HG03432 (cell line): ENCODE data around the gene TCEANC.
A peak's percentile ranks its signal among the peaks of the same experiment; 100 is the strongest.
"Not testable (repeated sequence)": the region's sequence is repeated elsewhere in the genome, so short reads cannot be mapped to it uniquely, and the experiment has no call there.

Experiments
- ATAC-seq: cut with Tn5 transposase; IDR thresholded peaks from one replicate; pipeline ENCODE4 v1.9.1; 2021; ENCODE audit warnings: mild to moderate bottlenecking, moderate library complexity; ENCODE audit not compliant: unreplicated experiment

Gene TCEANC

DNA sequence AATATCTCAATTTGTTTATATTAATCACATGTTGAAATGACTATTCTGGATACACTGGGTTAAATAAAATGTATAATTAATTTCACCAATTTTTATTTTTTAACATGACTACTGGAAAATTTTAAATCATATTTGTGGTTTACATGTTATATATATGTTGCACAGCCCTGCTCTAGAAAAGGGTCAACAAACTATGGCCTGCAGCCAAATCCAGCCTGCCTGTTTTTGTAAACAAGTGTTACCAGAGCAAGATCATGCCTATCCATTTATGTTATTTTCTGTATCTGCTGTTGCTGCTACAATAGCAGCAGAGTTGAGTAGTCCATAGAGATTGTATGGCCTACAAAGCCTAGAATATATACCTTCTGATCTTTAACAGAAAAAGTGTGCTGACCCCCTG is 1.2 kb downstream of the TCEANC start:
- ATAC-seq, result no peak

DNA sequence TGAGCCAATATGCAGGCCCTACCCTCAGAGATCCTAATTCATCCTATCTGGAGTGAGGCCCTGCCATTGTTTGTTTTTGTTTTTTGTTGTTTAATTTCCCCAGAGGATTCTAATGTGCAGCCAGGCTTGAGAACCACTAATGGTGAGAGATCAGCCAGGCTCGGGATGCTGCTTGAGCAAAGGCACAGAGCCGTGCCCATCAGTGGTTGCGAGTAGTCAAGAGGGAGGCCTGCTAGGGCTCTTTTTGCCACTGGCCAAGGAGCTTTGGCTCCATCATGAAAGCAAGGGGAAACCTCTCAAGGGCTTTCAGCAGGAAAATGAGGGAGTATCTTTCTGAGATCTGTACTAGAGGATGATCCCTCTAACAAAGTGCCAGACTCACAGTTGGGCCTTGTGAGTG is 2.7 kb downstream of the TCEANC start:
- ATAC-seq, result no peak

DNA sequence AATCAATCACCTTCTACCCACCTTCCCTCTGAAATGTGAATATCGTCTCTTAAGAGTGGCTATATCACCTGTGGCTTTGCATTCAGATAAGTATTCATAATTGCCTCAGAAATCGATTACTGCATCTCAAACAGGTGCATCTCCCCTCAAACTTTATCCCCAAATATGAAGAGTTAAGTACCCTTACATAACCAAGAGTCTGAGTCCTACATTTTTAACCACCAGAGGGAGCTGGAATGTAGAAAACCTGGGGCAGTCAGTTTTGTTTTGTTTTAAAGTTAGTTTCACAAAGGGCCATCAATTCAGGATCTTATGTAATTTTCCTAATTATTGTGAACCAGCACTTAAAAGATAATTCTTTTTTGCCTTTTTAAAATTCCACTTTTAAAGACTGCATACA is 5.7 kb downstream of the TCEANC start:
- no peak for ATAC-seq

DNA sequence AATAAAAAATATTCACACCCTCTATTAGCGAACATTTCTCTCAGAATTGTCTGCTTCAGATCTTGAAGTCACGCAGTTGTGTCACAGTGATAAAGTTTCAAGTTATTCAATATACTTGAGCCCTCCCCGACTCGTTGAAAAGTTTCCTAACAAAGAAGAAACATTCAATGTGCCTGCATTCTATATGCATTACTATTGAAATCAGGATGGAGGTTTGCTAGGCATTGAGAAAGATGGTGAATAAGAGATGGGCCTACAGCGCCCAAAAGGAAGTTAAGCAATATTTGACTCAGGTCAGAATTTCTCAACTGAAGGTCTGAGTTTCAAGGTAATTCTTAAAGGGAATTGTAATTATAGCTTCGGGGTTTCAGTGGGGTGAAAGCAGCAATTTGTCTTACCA is 6.1 kb downstream of the TCEANC start:
- no peak for ATAC-seq

DNA sequence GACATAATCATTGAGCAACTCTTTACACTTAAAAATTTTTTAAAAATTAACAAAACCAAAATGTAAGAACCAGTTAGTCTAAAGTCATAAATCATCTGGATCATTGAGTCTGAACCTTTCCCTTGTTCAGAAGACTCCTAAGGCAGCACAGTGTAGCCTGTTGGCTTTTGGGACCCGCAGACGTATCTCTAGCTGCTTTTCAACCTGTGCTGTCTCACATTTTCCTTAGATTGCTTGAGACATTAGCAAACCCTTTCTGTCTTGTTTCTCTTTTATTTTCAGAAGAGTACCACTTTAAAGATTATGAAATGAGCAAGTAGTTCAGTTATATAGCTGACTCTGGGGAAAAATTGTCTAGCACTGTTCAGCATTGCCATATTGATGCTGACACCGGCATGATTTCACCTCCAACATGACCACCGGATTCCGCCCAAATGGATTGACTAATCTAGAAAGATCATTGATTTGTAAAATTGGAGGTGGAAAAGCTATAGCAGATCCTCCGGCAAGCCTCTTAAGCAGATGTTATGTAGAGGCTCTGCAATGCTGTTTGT is 8.9 kb downstream of the TCEANC start:
- ATAC-seq, result no peak

DNA sequence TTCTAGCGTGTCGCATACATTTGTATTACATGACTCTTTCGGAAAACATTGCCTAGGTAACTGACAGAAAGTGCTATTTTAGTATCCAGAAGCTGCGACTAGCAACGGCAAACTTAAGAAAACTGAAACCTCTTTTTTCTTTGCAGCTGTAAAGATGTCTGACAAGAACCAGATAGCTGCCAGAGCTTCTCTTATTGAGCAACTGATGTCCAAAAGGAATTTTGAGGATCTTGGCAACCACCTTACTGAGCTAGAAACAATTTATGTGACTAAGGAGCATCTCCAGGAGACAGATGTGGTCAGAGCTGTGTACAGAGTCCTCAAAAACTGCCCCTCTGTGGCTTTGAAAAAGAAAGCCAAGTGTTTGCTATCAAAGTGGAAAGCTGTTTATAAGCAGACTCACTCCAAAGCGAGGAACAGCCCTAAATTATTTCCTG is 9.4 kb downstream of the TCEANC start:
- no peak for ATAC-seq

DNA sequence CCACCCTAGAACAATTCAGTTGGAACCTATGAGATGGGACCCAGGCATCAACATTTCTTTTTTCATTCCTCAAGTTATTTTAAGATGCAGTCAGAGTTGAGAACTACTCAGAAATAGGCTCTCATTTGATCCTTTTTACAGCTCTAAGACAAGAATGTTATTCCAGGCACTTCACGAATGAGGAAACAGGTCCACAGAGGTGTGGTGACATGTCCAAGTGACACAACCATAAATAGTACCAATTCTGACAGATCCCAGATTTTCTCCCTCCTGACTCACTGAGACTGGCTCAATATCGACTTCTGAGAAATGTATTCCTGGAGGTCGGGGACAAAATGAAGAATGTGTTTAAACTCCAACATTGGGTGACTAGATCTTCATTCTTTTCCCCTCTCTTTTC is 11.1 kb downstream of the TCEANC start:
- ATAC-seq, result no peak

DNA sequence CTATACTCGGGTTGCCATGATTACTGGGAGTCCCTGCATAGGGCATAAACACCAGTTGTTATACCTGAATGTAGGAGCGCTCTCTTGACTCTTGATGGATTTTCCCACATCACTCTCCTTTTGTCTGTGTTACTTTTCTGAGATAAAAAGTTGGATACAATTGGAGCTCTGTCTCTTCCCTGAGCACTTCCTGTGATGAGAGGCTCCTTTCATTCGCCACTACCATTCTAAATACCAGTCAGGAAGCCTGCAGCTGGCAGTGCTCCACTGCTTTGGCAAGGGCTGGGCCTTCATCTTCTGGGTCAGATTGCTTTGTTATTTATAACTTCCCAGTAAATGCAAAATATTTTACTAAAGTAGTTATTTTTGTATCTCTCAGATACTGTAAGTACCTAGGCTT is 13.9 kb downstream of the TCEANC start:
- no peak for ATAC-seq

DNA sequence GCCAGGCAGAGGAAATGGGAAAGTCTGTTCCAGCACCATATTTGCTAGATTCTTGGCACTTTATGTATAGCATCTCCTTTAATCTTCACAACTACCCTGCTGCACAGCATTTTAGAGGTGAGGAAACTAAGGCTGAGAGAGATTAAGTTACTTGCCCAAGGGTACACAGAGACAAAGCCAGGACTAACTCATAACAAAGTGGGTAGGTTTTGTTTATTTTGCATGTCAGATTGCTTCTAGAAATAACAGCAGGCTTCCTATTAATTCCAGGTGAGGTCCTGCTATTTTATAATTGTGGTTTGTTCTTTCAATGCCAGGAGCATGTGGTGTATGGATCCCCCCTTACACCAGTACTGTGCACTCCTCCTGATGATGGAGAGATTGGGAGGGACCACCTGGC is 15.0 kb downstream of the TCEANC start:
- no peak for ATAC-seq

DNA sequence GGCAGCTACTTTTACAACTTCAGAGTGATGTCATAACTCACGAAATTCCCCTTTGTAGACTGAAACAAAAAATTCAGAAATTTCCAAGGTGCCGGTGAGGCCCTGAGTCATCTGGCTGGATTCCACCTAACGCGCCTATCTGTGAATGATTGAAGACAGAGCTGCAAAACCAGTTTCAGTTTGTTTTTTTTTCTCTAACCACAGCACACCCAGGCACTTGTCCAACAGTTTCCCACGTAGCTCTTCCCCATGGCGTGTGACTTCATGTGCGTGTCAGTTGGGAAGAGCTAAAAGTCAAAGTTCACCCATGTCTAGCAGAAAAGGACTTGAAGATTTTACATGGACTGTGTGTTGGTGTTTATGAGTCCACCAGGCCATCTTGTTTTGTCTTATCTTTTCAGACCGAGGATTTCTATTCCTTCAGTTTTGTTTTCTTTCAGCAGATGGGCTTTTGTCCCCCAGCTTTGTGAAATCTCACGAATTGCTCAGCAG is 16.4 kb downstream of the TCEANC start:
- peak; percentile 84 for ATAC-seq

DNA sequence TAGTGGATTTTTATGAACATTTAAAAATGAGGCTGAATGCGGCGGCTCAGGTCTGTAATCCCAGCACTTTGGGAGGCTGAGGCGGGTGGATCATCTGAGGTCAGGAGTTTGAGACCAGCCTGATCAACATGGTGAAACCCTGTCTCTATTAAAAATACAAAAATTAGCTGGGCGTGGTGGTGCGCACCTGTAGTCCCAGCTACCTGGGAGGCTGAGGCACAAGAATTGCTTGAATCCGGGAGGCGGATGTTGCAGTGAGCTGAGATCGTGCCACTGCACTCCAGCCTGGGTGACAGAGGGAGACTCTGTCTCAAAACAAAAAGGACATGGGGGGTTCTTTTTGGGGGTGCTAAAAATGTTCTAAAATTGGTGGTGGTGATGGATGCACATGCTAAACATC is 16.8 kb downstream of the TCEANC start:
- ATAC-seq, result not testable (repeated sequence)

DNA sequence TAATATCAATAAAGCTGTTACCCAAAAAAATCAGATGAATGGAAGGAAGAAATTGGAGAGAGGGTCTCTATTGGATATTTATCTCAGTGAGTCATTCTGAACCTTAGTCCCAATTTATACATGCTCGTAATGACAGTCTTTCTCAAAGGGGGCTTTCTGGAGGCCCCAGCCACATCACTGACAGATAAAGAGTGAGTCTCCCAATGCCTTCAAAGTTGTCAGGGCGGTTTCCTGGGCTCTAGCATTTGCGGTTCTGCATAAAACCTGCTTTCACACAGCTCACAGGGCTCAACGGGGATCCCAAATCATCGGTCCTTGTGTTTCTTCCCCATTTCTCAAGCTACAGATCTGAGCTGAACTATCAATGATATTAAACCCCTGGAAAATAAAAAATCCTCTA is 17.3 kb downstream of the TCEANC start:
- ATAC-seq, result no peak

DNA sequence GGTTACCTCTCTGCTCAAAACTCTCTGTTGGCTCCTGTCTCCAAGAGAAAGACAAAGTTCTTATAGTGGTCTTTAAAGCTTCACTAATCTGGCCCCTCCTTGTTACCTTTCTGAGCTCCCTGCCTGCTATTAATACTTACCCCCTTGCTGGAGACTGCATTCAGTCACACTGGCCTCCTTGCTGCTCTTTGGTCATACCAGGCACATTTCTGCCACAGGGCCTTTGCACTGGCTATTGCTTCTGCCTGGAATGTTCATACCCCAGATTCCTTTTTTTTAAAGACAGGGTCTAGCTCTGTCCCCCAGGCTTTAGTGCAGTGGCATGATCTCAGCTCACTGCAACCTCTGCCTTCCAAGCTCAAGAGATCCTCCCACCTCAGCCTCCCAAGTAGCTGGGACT is 20.1 kb downstream of the TCEANC start:
- ATAC-seq, result no peak

DNA sequence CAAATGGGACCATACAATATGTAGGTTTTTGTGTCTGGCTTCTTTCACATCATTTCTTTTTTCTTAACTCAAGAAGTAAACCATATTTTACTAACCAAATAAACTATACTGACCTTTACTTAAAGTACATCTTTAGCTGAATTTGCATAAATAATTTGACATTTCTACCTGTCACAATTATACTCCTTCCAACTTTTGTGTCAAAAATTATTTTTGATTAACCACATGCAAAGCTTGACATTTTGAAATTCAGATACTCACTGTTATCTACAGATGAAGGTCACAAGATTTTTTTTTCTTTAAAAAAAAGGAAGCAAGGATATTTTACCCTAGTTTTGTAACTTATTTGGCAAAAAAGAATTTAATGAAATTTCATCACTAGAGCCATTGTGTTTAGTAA is 23.9 kb downstream of the TCEANC start:
- ATAC-seq, result no peak

DNA sequence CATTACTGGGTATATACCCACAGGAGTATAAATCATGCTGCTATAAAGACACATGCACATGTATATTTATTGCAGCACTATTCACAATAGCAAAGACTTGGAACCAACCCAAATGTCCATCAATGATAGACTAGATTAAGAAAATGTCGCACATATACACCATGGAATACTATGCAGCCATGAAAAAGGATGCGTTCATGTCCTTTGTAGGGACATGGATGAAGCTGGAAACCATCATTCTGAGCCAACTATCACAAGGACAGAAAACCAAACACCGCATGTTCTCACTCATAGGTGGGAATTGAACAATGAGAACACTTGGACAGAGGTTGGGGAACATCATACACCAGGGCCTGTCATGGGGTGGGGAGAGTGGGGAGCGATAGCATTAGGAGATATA is 26.8 kb downstream of the TCEANC start:
- ATAC-seq, result not testable (repeated sequence)

DNA sequence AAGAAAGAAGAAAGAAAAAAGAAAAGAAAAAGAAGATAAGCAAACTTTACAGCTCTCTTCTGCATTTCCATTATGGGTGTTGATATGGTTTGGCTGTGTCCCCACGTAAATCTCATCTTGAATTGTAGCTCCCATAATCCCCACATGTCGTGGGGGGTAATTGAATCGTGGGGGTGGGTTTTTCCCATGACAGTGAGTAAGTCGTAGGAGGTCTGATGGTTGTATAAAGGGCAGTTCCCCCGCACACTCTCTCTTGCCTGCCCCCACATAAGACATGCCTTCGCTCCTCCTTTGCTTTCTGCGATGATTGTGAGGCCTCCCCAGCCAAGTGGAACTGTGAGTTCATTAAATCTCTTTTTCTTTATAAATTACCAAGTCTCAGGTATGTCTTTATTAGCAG is 28.7 kb downstream of the TCEANC start:
- no peak for ATAC-seq

DNA sequence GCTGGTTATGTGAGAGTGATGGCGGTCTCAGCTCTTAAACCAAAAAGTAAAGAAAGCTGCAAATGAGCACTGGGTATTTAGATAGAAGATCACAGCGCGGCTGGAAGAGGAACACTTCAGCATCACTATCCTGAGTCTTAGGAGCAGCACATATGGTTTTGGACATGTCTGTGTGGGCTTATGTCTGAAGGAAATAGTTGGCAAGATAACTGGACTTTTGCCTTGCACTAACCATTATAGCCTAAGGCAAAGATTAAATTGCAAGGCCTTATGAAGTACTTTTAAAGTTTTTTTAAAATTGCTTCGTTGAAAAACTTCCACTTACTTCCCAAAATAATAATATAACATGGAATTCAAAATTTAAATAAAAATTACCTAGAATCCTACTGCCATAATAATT is 31.4 kb downstream of the TCEANC start:
- no peak for ATAC-seq

DNA sequence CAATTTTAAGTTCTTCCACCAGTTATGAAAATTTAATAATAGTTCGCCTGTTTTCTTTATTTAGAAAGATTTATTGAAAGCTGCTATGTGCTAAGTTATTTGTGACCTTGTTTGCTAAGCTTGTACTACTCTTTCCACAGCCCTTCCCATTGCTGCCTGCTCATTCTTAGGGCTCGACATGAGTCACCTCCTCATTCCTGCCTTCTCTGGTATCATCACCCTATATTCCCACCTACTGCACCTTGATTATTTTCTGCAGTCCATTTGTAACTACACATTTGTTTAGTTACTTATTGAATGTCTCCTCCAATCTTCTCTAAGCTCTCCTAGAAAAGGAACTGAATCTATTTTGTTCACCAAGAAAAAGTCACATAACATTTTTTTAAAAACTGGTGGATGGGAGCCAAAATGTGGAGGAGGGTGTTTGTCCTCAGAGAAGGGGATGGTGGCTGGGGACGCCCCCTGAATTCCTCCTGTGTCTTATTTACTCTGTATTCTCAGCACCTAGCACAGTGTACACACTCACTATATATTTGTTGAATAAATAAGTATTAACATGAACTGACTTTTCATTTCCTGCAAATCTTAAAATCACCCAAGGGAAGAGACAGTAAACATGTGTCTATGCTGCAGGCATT is 32.3 kb downstream of the TCEANC start:
- no peak for ATAC-seq

DNA sequence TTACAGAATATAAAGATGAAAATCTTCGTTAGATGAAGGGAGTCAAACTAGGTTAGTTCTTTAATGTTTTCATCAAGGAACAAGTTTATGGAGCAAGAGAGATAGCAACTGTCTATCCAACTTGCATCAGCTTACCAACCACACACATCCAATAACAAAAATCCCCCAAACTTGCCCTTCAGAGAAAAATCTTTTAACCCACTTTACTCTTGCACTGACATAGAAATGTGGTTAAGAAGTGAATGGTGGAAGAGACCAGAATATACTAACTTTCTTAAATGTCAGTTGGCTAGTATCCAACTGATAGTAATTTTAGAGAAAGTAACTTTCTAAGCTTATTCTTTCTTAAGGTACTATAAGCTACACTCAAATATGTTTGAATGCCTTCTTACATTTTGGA is 34.3 kb downstream of the TCEANC start:
- ATAC-seq, result no peak

DNA sequence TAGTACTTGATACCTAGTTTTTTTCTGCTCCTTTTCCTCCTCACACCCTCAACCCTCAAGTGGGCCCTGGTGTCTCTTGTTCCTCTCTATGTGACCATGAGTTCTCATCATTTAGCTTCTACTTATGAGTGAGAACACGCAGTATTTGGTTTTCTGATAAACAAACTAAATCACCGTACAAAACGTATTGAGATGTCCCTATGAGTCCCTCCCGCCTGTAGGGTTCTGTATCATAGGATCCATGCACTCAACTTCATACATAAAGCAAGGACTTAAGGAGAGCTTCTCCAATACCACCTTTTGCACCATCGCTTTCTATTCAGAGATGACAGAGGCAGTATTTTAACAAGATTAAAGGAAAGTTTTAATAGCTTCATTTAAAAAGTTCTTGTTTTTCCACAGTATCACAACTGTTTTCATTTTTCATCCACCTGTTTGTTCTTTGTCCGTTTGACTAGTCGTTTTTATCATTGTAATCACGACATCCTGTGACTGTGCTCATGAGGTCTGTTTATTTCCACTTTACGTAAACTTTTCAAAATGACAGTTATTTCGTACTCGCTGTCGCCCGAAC is 35.5 kb downstream of the TCEANC start:
- ATAC-seq, result no peak

DNA sequence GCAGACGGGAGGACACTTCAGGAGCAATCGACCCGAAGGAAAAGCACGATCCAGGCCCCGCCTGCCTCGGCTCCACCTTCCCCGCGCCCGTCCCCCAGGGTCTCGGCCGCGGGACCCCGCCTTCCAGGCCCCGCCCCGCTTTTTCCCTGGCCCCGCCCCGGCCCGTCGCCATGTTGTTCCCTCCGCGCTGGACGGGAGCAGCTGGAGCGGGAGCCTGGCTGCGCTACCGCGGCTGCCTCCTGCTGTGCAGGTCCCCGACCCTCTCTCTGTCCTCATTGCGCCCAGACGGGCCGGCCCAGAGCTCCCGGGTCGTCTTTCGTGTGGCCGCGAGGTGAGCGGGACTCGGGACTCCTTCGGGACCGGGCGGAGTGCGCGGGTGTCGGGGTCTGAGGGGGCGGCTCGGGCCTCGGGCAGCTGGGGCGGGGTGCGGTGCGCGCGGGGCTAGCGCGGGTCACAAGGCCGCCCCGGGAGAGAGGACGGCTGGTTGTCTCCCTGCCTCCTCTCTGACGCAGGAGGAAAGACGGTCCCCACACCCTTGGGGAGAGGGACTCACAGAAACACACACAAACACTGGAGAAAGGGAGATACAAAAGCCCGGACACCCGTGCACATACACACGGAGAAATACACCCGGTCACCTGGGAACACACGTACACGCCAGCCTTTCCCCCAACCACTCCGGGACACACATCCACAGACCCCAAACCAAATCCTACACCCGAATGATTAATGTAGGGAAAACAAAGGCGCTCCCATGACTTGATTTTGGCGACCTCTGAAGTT is 36.2 kb downstream of the TCEANC start, which contains the start of gene RAB9A:
Gene RAB9A (plus strand): TSS at position 171 of the 783 bp plus-strand sequence. CDS start 19,619 bp downstream, outside the sequence.
- peak; percentile 88 for ATAC-seq

DNA sequence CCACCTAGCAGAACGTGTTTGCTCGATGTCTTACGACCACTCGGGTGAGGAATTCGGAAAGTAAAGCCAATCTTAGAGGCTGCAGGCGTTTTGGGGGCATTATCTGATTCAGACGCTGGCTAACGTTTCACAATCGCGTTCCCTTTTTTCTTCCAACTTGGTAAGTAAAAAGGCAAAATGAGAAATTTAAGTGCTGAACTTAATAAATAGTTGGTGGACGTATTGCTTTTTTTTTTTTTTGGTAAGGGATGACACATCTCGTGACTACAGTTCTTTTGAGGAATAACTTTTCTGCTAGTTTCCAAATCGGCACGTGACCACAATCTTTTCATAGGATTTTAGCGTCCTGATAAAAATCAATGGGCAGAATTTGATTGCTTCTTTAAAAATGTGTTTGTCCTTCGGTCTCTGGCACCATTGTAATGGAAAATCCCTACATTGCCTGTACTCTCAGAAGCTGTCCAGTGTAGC is 36.8 kb downstream of the TCEANC start:
- no peak for ATAC-seq
